ENCODE results near the gene HSPA1L. TPM values are rescaled to one million over a fixed set of nuclear protein-coding genes. Genes with fewer than 3 reads are reported as not detected.
A peak's percentile ranks its signal among the peaks of the same experiment; 100 is the strongest.

Gene HSPA1L
- total RNA-seq, 1 experiment from 2014 or later, result 0.12 TPM

DNA sequence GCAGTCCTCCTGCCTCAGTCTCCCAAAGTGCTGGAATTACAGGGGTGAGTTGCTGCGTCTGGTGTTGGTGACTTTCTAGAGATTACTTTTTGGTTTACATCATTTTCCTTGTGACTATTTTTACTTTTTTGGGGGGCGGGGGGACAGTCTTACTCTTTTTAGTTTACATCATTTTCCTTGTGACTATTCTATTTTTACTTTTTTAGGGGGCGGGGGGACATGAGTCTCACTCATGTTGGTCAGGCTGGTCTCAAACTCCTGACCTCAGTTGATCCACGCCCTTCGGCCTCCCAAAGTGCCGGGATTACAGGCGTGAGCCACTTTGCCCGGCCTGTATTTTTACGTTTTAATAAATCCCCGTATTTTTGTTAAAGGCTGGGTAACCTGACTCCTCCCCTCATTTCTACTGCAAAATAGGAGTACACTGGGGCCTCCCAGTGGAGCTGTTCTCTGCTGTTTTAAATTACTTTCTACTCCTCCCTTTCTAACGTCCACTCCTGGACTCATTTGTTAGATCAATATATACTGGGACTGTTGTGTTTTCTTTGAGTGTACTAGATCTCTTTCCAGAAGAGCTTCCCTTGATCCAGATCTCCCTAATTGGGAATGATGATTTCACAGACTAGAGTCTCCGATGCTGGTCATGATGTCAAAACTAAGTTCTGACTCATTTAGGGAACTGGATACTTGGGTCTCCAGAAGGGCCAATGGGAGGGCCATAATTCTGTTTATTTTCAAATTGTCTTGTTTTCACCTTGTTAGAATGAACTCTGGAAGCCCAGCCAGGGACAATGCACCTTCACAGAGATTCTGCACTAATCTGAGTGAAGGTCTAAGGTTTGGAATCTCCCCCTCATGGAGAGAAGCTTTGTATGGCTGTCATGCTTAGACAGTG lies 21.6 kb upstream of the HSPA1L start:
- POLR2A ChIA-PET, result interaction anchor here (0.6 to 2.2 kb wide), 3 partner anchors 9 to 26 kb away, joined by 3 to 11 read pairs (median 3); partner anchors contain the start of gene HSPA1B
- Histone ChIP-seq H2AFZ (ENCODE audit: low read depth, low read length, poor library complexity, severe bottlenecking) (no peak overlapping the region), H3K79me2 (ENCODE audit: insufficient read depth, low read length) (peaks cover 53% of the 10 kb centered on the region), H3K4me2 (ENCODE audit: low read length) (peak overlapping the region; percentile 94), H4K20me1 (ENCODE audit: insufficient read depth) (peaks cover 31% of the 10 kb centered on the region), H3K9me2 (ENCODE audit: insufficient read depth) (no peaks in the 10 kb centered on the region), H3K4me1 (ENCODE audit: control insufficient read depth in 1 of 2, insufficient read depth in 2 of 2, low read length in 2 of 2) (peaks cover 15 to 44% of the 10 kb centered on the region in 2 experiments; a peak in 3 of 4 replicates), H3K27ac (ENCODE audit: low read depth, low read length) (peak overlapping the region; percentile 93), H3K27me3 (ENCODE audit: insufficient read depth, low read length) (no peaks in the 10 kb centered on the region), H3K9ac (ENCODE audit: low read length) (peak overlapping the region; percentile 100), H3K9me3 (ENCODE audit: control insufficient read depth in 1 of 2, insufficient read depth in 1 of 2, low read depth in 1 of 2, low read length in 2 of 2) (no peaks in the 10 kb centered on the region), H3K4me3 (replicated peaks in 1 of 2; ENCODE audit: low read depth in 1 of 2, low read length in 2 of 2) (peak overlapping the region; percentile 98 to 99), H3K36me3 (ENCODE audit: control insufficient read depth in 1 of 2, insufficient read depth in 2 of 2, low read length in 2 of 2) (peaks cover 24 to 50% of the 10 kb centered on the region in 2 experiments; a peak in 3 of 4 replicates)
- ATAC-seq (no peak), DNase-seq (ENCODE audit: low read depth, low spot score) (no peak)
- RAD21 ChIA-PET (ENCODE audit: low non-redundant PET in 1 of 2, low total read pairs in 2 of 2, uncharacterized antibody in 2 of 2, unreplicated experiment in 2 of 2), result interaction anchor here in 1 of 2 experiments (0.6 kb wide), 1 partner anchor 66 kb away, joined by 3 read pairs; no protein-coding TSS in a partner anchor
- intact Hi-C loops (cut with micrococcal nuclease), result loop anchor here (10.0 kb wide), 1 partner anchor 292 kb away; the partner anchor contains the start of genes ATP6V1G2, DDX39B and NFKBIL1
- CTCF ChIA-PET, result no interaction called here
- BruUV-seq (replicated peaks), result no TSS peak
- TF ChIP-seq RAD21 (IDR thresholded peaks at IDR 0.05; ENCODE audit: low read depth), result no peak
- no peak for TF ChIP-seq CBX3 (IDR thresholded peaks at IDR 0.05; ENCODE audit: low read depth)
- no peak for TF ChIP-seq EGR1 (IDR thresholded peaks at IDR 0.05; ENCODE audit: low read depth)
- TF ChIP-seq, protein P1, sequence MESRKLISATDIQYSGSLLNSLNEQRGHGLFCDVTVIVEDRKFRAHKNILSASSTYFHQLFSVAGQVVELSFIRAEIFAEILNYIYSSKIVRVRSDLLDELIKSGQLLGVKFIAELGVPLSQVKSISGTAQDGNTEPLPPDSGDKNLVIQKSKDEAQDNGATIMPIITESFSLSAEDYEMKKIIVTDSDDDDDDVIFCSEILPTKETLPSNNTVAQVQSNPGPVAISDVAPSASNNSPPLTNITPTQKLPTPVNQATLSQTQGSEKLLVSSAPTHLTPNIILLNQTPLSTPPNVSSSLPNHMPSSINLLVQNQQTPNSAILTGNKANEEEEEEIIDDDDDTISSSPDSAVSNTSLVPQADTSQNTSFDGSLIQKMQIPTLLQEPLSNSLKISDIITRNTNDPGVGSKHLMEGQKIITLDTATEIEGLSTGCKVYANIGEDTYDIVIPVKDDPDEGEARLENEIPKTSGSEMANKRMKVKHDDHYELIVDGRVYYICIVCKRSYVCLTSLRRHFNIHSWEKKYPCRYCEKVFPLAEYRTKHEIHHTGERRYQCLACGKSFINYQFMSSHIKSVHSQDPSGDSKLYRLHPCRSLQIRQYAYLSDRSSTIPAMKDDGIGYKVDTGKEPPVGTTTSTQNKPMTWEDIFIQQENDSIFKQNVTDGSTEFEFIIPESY (IDR thresholded peaks at IDR 0.05; ENCODE audit: extremely low read depth, insufficient replicate concordance, low read length), result no peak
